G401 (cell line): ENCODE results near the gene FSIP1. TPM values are rescaled to one million over a fixed set of nuclear protein-coding genes. Genes with fewer than 3 reads are reported as not detected.
"Not testable (repeated sequence)": the region's sequence is repeated elsewhere in the genome, so short reads cannot be mapped to it uniquely, and the experiment has no call there.

ENCODE experiments used
- DNase-seq: peaks from one replicate; pipeline ENCODE4 v3.0.0-alpha.2; 2015; ENCODE audit warnings: low spot score
- in situ Hi-C: cut with HindIII; loops from 2 replicates; pipeline ENCODE4 v1.10.0; 2016; ENCODE audit warnings: low sequenced_read_pairs, mixed read lengths
- total RNA-seq: library from RNA; depleted of rRNA; stranded (reverse); fragments of >200 nt; shearing (Covaris generic); gene quantifications from 2 replicates; pipeline ENCODE4 v1.2.3, GENCODE V29; 2014; rRNA removed

The FSIP1 gene
- 0.41 and 0.92 TPM in 2 replicates for total RNA-seq

DNA sequence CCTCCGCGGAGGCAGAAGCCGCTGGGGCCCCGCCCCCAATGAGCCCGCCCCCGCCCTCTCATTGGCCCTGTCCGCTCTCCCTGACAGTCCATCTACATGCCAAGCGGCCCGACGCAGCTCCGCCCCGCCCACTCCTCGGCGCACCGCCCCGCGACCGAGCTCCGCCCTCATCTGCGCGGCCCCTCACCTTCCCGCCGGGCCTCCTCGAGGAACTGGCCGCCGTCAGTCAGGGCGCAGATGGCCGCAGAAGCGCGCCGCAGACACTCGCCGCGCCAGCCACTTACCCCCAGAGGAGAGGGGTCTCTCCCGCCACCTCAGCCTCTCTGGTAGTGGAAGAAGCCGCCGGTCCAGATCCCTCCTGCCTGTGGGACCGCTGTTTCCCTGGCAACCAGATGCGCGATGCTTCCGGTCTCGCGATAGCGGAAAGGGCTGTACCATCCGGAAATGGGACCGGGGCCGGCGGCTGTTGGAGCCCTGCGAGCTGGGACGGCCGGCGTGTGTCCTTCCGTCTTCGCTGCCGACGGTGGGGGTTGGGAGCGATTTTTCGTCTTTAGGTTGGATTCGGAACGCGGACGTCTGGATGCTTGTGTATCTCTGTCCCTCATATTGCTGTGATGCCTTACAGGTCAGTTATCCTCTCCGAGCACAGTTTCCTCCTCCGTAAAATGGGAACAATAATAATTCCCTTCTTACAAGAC is at the start of gene FSIP1:
Gene FSIP1 (minus strand): TSS at position 401 of the 698 bp plus-strand sequence. CDS start 6,317 bp downstream, outside the sequence.
- DNase-seq = peak; percentile 94
- in situ Hi-C loops = no loop called here

- DNase-seq = no peak
- in situ Hi-C loops = no loop called here
These were observed 47.5 kb upstream of the FSIP1 start for GRCh38 chr15:39830166-39830565.

- DNase-seq = peak; percentile 41
- in situ Hi-C loops = no loop called here
These were observed 45.8 kb upstream of the FSIP1 start for GRCh38 chr15:39828374-39828931.

DNA sequence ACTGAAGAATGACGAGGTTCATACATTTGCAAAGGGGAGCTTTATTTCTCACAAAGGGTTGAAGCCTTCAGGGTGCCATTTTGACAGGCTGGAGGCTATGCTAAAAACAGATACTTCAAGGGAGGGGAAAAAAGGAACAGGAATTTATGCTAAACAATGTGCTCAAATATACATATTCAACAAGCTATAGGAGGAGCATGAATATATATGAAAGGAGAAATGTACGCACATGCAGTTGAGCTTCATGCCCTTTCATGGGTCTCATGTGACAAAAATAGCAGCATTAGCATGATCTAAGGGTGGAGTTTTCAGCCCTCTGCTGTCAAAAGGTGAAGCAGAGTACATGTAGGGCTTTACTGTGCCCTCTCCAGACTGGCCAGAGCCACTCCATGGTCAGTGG is 44.3 kb upstream of the FSIP1 start:
- in situ Hi-C loops = no loop called here
- no peak for DNase-seq

GRCh38 chr15:39823634-39824033 is 41.0 kb upstream of the FSIP1 start:
- DNase-seq = no peak

DNA sequence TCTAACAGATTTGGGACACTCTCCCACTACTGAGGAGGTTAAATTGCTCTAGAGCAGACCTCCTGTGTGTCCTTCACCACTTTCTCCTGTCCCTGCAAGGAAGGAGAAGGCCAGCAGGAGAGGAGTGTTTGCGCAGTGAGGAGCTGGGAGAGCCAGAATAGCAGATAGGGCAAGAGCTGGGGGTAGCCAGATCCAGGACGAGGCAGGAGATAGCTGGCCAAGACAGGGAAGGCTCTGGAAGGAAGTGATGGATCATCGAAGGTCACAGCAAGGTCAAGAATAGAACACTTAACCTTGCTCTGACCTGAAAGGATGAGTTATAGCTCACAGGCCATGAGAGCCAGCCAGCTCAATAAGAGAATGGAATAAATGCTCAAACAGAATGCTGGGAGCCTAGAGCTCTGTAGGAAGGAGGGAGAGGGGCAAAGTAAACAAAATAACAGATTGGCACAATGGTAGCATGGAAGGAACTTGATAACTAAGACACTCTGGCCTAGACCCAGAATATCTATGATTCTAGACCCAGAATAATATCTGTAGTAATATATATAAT is 37.5 kb upstream of the FSIP1 start:
- in situ Hi-C loops = no loop called here
- no peak for DNase-seq

More at GRCh38 chr15:39823634-39824033, 41.0 kb upstream of the FSIP1 start:
- in situ Hi-C loops = no loop called here

DNA sequence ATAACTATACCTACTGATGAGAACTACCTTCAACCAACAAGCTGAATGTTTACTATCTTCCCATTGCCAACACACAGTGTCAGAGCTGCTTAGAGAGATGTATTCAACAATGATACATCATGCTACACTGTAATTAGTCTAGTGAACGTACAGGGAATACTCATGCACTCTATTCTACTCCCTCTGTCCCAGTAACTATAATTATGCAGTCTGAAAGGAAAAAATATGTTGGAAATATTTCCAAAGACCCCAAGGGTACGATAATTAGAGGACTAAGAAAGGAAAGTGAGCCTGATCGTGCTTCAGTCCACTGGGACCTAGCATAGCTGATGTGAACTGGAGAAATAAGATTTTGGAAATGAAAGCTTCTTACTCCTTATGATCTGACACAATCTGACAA is 36.9 kb upstream of the FSIP1 start:
- DNase-seq = no peak
- in situ Hi-C loops = no loop called here

GRCh38 chr15:39817892-39818291 is 35.3 kb upstream of the FSIP1 start:
- no peak for DNase-seq

DNA sequence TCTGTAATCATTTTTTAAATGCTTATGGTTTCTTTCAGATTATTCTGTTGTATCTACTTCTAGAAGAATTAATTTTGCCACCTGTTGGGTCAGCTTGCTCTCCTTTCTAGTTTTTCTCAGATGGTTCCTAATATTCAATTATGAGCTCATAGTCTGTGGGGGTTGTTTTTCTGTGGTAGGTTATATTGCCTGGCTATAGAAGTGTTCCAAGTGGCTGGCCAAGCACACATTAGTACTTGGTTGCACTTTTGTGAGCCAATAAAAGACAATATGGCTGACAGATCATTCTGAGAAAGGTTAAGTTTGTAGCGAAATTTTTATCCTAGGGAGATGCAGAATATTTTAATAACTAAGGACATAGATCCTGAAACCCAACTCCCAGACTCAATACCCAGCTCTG is 31.8 kb upstream of the FSIP1 start:
- no peak for DNase-seq
- in situ Hi-C loops = no loop called here

More at GRCh38 chr15:39817892-39818291, 35.3 kb upstream of the FSIP1 start:
- in situ Hi-C loops = no loop called here

GRCh38 chr15:39812651-39813050 is 30.0 kb upstream of the FSIP1 start:
- in situ Hi-C loops, DNase-seq: not testable (repeated sequence)

- in situ Hi-C loops = no loop called here
- no peak for DNase-seq
These were observed 26.3 kb upstream of the FSIP1 start for GRCh38 chr15:39808909-39809308.

GRCh38 chr15:39807791-39808190 is 25.1 kb upstream of the FSIP1 start:
- no peak for DNase-seq
- in situ Hi-C loops = no loop called here

DNA sequence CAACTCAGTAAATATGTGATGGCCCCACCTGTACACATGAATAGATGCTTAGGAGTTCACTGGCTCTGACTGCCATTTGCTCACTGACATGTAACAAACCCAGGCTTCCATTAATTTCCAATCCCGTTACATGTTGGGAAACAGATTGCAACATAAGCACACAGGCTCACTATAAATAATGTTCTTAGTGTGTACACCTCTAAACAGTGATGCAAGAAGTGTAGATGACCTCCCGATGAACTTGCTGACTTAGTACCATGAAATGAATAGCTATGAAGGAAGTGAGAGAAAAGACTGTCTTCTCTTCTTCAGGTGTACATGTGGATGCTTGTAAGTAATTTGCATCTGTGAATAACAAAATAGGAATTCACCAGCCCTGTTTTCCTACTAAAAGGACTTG is 21.4 kb upstream of the FSIP1 start:
- DNase-seq = no peak
- in situ Hi-C loops = no loop called here

- no peak for DNase-seq
- in situ Hi-C loops = no loop called here
These were observed 20.4 kb upstream of the FSIP1 start for GRCh38 chr15:39803016-39803415.

- peak; percentile 44 for DNase-seq
- in situ Hi-C loops = no loop called here
These were observed 19.1 kb upstream of the FSIP1 start for GRCh38 chr15:39801641-39802309.

- no peak for DNase-seq
- in situ Hi-C loops = no loop called here
These were observed 16.9 kb upstream of the FSIP1 start for GRCh38 chr15:39799552-39800011.

GRCh38 chr15:39798382-39798781 is 15.7 kb upstream of the FSIP1 start:
- in situ Hi-C loops = no loop called here
- no peak for DNase-seq

DNA sequence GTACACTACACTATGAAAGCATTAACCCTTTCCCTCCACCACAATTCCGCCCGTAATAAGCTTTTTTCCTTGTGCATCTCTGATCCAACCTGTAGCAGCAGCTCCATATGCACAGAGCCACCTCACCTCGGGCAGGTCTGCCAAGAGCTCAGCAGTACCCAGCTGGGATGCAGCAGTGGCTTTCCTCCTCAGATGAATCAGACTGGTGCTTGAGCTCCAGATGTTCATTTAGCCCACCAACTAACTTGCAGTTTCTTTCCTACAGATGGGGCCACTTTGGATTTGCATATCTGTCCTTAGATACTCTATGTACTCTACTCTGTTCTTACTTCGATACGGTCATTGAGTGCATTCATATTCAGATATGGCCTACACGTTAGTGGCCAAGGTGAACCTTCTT is 14.8 kb upstream of the FSIP1 start:
- DNase-seq = no peak
- in situ Hi-C loops = no loop called here

- in situ Hi-C loops = no loop called here
- no peak for DNase-seq
These were observed 14.0 kb upstream of the FSIP1 start for GRCh38 chr15:39796601-39797000.

- in situ Hi-C loops = no loop called here
- no peak for DNase-seq
These were observed 12.8 kb upstream of the FSIP1 start for GRCh38 chr15:39795486-39795885.
